ENCODE data around the gene TSPAN18.

The TSPAN18 gene

DNA sequence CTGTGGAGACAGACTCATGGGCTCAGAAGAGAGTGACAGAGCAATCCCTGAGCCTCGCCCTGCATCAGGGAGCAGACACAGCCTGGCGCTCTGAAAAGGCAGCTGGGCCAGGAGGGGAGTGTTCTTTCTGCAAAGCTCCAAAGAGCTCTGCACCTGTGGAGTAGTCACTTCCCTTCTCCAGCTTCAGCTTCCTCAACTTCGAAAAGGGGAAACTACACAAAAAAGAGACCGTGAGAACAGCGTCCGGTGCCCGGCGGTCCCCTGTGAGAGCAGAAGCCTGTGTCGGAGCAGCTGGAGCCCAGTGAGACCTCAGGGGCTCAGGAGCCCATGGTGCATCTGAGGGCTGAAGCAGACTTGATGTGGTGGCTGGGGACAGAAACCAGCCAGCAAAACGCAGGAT lies 188.9 kb downstream of the TSPAN18 start:
- DNase-seq (ENCODE audit: low read depth), result no peak
- no peak overlapping the region for H3K4me3 ChIP-seq (ENCODE audit: low read depth, low read length)
- TF ChIP-seq, protein P1, sequence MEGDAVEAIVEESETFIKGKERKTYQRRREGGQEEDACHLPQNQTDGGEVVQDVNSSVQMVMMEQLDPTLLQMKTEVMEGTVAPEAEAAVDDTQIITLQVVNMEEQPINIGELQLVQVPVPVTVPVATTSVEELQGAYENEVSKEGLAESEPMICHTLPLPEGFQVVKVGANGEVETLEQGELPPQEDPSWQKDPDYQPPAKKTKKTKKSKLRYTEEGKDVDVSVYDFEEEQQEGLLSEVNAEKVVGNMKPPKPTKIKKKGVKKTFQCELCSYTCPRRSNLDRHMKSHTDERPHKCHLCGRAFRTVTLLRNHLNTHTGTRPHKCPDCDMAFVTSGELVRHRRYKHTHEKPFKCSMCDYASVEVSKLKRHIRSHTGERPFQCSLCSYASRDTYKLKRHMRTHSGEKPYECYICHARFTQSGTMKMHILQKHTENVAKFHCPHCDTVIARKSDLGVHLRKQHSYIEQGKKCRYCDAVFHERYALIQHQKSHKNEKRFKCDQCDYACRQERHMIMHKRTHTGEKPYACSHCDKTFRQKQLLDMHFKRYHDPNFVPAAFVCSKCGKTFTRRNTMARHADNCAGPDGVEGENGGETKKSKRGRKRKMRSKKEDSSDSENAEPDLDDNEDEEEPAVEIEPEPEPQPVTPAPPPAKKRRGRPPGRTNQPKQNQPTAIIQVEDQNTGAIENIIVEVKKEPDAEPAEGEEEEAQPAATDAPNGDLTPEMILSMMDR (IDR thresholded peaks at IDR 0.05; ENCODE audit: control insufficient read depth, extremely low read depth, insufficient read depth), result no peak

DNA sequence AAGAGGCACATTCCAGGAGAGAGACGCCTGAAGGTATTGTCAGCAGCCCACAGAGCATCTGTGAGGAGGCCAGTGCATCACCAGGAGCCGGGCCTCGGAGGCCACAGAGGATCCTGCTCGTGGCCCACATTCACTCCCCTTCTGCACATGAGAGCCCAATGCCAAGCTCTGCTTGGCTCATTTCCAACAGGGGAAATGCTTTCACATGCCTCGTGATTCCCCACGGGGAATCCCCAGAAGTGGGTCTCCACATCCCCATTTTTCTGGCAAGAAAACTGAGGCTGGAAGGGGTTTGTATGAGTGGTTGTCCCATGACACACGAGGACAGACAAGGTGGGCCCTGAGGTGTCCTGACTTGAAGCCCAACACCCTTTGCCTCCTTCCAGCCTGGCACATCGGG lies 189.6 kb downstream of the TSPAN18 start:
- DNase-seq (ENCODE audit: low read depth), result no peak
- H3K4me3 ChIP-seq (ENCODE audit: low read depth, low read length), result no peak overlapping the region
- TF ChIP-seq, protein P1 (IDR thresholded peaks at IDR 0.05; ENCODE audit: control insufficient read depth, extremely low read depth, insufficient read depth), result no peak

DNA sequence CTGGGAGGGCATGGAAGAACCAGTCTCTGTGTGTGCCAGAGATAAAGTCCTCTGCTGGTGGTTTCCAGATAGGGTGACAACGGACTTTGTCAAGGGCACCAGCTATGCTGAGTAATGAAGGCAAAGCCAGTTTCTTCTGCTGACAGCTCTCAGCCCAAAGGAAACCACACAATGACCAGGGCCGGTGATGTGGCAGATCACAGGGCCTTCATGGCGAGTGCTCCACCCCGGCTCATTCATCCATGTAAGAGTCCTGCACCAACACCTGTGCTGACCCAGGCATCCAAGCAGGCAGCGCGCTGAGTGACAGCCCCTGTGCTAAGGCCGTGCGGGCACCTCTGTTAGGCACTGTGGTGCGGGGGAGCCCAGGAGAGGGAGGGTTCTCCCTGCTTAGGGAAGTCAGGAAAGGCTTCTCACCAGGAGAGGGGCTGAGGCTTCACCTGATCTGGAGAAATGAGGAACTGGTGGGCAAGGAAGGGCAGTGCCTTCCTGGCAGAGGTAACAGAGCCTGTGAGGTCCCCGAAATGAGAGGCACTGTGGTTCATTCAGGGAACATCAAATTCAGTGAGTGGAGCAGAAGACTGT lies 190.1 kb downstream of the TSPAN18 start:
- TF ChIP-seq, protein P1 (IDR thresholded peaks at IDR 0.05; ENCODE audit: control insufficient read depth, extremely low read depth, insufficient read depth), result no peak
- H3K4me3 ChIP-seq (ENCODE audit: low read depth, low read length), result no peak overlapping the region
- DNase-seq (ENCODE audit: low read depth), result no peak

DNA sequence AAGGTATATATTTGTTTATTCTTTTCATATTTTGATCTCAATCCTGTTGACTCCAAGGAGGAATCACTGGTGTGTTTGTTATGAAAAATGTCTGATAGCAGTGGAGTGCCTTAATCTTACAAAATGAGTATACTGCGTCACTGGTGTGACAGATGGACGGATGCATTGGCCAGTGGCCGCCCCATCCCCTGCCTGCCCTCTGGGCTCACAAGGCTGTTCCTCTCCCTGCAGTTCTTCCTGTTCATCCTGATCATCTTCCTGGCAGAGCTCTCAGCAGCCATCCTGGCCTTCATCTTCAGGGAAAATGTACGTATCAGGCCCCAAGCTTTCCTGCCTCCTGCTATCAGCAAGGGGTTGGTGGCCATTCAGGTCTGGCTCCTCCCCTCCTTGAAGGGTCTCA lies 191.0 kb downstream of the TSPAN18 start:
- no peak overlapping the region for H3K4me3 ChIP-seq (ENCODE audit: low read depth, low read length)
- TF ChIP-seq, protein P1 (IDR thresholded peaks at IDR 0.05; ENCODE audit: control insufficient read depth, extremely low read depth, insufficient read depth), result no peak
- no peak for DNase-seq (ENCODE audit: low read depth)

DNA sequence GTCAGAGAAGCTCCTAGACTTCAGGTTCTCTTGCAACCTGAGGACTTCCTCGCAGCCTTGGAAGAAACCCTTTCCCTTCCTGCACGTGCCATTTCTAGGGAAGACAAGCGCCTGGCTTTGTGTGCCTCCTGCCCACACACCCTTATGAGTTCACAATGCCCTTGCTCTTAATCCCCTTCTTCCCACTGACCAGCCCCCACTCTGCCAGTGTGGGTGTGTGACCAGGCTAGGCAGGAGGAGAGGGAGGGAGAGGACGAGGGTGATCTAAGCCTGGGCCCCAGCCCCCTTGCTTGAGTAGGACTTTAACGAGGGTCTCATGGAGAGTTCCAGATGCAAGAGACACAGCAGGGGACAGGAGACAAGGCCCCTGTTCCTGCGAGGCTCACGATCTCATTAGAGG lies 193.7 kb downstream of the TSPAN18 start:
- H3K4me3 ChIP-seq (ENCODE audit: low read depth, low read length), result no peak overlapping the region
- TF ChIP-seq, protein P1 (IDR thresholded peaks at IDR 0.05; ENCODE audit: control insufficient read depth, extremely low read depth, insufficient read depth), result no peak
- no peak for DNase-seq (ENCODE audit: low read depth)

DNA sequence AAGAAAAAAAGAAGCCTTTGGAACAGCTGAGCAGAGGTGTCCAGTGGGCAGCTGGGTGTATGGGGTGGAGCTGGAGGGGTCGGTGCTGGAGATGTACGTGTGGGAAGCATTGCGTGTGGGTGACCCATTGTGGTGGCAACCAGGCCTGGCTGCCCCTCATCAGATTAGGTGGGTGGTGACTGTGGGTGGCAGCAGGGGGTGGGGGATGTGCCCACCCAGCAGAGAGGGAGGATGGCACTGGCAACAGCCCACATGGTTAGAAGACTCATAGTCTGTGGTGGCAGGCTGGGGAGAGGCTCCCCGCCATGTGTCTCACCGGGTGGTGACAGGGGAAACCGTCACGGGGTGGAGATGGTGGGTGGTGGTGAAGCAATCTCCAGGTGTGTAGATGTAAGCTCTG lies 196.4 kb downstream of the TSPAN18 start:
- TF ChIP-seq, protein P1 (IDR thresholded peaks at IDR 0.05; ENCODE audit: control insufficient read depth, extremely low read depth, insufficient read depth), result no peak
- no peak overlapping the region for H3K4me3 ChIP-seq (ENCODE audit: low read depth, low read length)

DNA sequence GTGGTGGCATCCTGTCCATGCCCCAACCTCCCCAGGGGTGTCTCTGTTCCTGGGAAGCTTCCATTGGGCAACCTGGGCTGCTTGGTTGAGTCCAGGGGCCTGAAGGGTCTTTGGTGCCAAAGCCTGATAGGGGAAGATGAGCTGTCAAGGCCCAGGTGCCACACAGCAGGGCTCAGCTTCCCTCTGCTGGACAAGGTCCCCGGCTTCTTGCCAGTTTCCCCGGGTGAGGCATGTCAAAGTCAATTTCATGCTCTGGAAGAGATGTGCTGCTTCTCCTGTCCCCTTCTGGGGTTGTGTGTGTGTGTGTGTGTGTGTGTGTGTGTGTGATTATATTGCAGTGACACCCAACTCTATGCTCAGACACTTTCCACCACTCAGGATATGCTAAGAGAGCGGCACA lies 197.0 kb downstream of the TSPAN18 start:
- no peak for DNase-seq (ENCODE audit: low read depth)
- TF ChIP-seq, protein P1 (IDR thresholded peaks at IDR 0.05; ENCODE audit: control insufficient read depth, extremely low read depth, insufficient read depth), result no peak
- no peak overlapping the region for H3K4me3 ChIP-seq (ENCODE audit: low read depth, low read length)

More for the DNA sequence above, 196.4 kb downstream of the TSPAN18 start:
- no peak for DNase-seq (ENCODE audit: low read depth)
